Stomach (tissue), 9 donors: ENCODE data around the gene ETV6. TPM values are rescaled to one million over a fixed set of nuclear protein-coding genes. Genes with fewer than 3 reads are reported as not detected.

Source experiments
- DNase-seq, 2 donors: peaks; one replicate each; pipeline versions ENCODE4 v3.0.0 to v3.0.0-alpha.2; 2013 to 2019
- H3K27ac ChIP-seq, 5 donors: fragments of 200-600 bp in 4 of 5; sonication (generic) in 4 of 5; one replicate each; pipeline ENCODE4 v1.5.1; 2013 to 2019; ENCODE audit warnings: mild to moderate bottlenecking in 1 of 5, moderate library complexity in 1 of 5
- H3K27me3 ChIP-seq, 3 donors: fragments of 200-600 bp; sonication (generic); one replicate each; pipeline ENCODE4 v1.5.1; 2017 to 2019; ENCODE audit warnings: mixed run types in 1 of 3
- H3K36me3 ChIP-seq, 4 donors: fragments of 200-600 bp; sonication (generic); 1 replicate in 3 of 4; 2 replicates in 1 of 4; pipeline ENCODE4 v1.5.1; 2016 to 2019
- H3K4me1 ChIP-seq, 4 donors: fragments of 200-600 bp; sonication (generic); one replicate each; pipeline ENCODE4 v1.5.1; 2016 to 2019
- H3K4me3 ChIP-seq, 4 donors: fragments of 200-600 bp; sonication (generic) in 3 of 4; one replicate each; pipeline ENCODE4 v1.5.1; 2016 to 2019; ENCODE audit warnings: mild to moderate bottlenecking in 1 of 4
- H3K9me3 ChIP-seq, 4 donors: fragments of 200-600 bp; sonication (generic); one replicate each; pipeline ENCODE4 v1.5.1; 2016 to 2019
- CTCF ChIP-seq, 7 experiments: fragments of 450-650 bp in 4 of 7; fragments of 200-600 bp in 3 of 7; sonication (generic) in 3 of 7; IDR thresholded peaks; one replicate each; pipeline ENCODE4 v1.5.1; 2016 to 2019; ENCODE audit warnings: antibody characterized with exemption in 7 of 7, control low read depth in 2 of 7, mild to moderate bottlenecking in 1 of 7
- EP300 ChIP-seq: sonication (generic); formaldehyde crosslinking; IDR thresholded peaks from one replicate; pipeline ENCODE4 v1.6.1; 2017; ENCODE audit warnings: antibody characterized with exemption
- POLR2A ChIP-seq, 4 donors: fragments of 450-650 bp; IDR thresholded peaks; one replicate each; pipeline ENCODE4 v1.6.1; 2016; ENCODE audit warnings: antibody characterized with exemption in 4 of 4, control low read depth in 2 of 4, mild to moderate bottlenecking in 1 of 4, moderate library complexity in 1 of 4
- POLR2AphosphoS5 ChIP-seq, 3 donors: sonication (generic); formaldehyde crosslinking; IDR thresholded peaks; one replicate each; pipeline ENCODE4 v1.6.1; 2016; ENCODE audit warnings: antibody characterized with exemption in 3 of 3
- WGBS, 5 donors: extraction: QIAGEN DNeasy Blood & Tissue Kit in 3 of 5; methylation state at CpG; one replicate each; pipeline versions ENCODE4 v1.1.5 to v1.1.7; 2013 to 2018; 5-methylcytosine and 5-hydroxymethylcytosine counted together
- intact Hi-C: fragments of 100-400 bp; cut with DNase I; formaldehyde crosslinking; loops from one replicate; pipeline ENCODE4 v1.15.1; 2023; ENCODE audit warnings: low total_unique reads
- polyA plus RNA-seq, 3 donors: library from polyadenylated mRNA; stranded (reverse); fragments of 200-250 nt; gene quantifications; one replicate each; pipeline ENCODE4 v1.2.3, GENCODE V29; 2013
- total RNA-seq, 5 donors: library from RNA; depleted of rRNA; stranded (reverse); fragments of >200 nt; gene quantifications; one replicate each; pipeline versions ENCODE4 v1.1.0 to v1.2.3, GENCODE V29; 2014 to 2016
- donor health status: healthy with polysubstance abuse.
- donor health status: Bipolar disorder and iron deficiency.
- donor health status: healthy.

ETV6 gene
- total and polyA plus RNA-seq, 8 donors = 4.1 to 60.3 (median 13.4) TPM

DNA sequence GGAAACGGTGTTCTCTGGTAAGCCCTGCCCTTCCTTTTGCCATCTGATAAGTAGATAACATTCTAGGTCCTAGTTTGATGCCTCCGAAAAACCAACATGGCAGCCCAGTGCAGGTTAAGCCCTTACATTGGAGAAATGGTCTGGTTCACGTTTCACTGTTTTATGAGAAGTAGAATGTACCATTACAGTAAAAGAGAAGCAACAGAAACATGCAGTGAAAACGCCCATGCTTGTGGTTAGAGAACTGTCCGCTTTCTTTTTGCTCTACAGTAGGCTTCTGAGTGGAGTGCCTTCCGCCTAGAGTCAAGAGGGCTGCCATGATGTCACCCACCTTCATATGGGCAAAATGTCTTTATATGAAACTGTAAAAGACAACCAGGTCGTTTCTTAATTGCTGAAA lies 230.9 kb downstream of the ETV6 start:
- Histone ChIP-seq H3K4me3 (no peak overlapping the region), H3K27me3 (no peaks in the 10 kb centered on the region), H3K4me1 (peaks cover 57 to 99% (median 72%) of the 10 kb centered on the region in 4 donors), H3K9me3 (no peaks in the 10 kb centered on the region), H3K36me3 (peaks cover 0 to 17% (median 7%) of the 10 kb centered on the region in 4 donors), H3K27ac (no peak overlapping the region)
- 79 to 86% (median 84%) methylated on average over 7 of the region's 7 CpGs for WGBS, 5 donors
- TF ChIP-seq POLR2AphosphoS5 (IDR thresholded peaks at IDR 0.05) (no peak), CTCF (IDR thresholded peaks at IDR 0.05) (no peak), EP300 (no peak), POLR2A (IDR thresholded peaks at IDR 0.05) (no peak)
- DNase-seq = no peak
- intact Hi-C loops = no loop called here

DNA sequence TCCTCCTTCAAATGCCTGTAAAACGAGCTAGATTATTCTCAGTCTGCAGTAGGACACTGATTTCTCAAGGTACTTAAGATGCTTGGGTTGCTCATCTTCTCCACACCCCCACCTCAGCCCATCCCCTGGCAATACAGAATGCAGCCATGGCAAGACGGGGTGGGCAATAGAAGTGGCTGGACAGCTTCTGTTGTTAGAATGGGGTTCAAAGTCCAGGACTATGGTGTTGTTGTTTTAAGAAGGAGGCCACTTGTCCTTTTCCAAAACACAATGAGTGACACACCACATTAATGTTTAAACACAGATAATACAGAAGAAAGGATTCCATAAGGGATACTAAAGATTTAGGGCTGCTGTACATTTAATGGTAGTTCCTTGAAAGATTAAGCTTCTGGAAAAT lies 232.4 kb downstream of the ETV6 start:
- intact Hi-C loops = no loop called here
- Histone ChIP-seq H3K4me3 (no peak overlapping the region), H3K36me3 (peaks cover 0 to 24% (median 17%) of the 10 kb centered on the region in 4 donors), H3K4me1 (peaks cover 50 to 99% (median 70%) of the 10 kb centered on the region in 4 donors), H3K27me3 (no peaks in the 10 kb centered on the region), H3K27ac (peak overlapping the region in 4 of 5 donors; percentile 52 to 89 (median 78)), H3K9me3 (no peaks in the 10 kb centered on the region)
- WGBS, 5 donors = 47 to 76% (median 58%) methylated on average over 2 of the region's 2 CpGs
- DNase-seq = no peak
- TF ChIP-seq EP300 (no peak), POLR2A (IDR thresholded peaks at IDR 0.05) (no peak), CTCF (IDR thresholded peaks at IDR 0.05) (no peak), POLR2AphosphoS5 (IDR thresholded peaks at IDR 0.05) (no peak)

DNA sequence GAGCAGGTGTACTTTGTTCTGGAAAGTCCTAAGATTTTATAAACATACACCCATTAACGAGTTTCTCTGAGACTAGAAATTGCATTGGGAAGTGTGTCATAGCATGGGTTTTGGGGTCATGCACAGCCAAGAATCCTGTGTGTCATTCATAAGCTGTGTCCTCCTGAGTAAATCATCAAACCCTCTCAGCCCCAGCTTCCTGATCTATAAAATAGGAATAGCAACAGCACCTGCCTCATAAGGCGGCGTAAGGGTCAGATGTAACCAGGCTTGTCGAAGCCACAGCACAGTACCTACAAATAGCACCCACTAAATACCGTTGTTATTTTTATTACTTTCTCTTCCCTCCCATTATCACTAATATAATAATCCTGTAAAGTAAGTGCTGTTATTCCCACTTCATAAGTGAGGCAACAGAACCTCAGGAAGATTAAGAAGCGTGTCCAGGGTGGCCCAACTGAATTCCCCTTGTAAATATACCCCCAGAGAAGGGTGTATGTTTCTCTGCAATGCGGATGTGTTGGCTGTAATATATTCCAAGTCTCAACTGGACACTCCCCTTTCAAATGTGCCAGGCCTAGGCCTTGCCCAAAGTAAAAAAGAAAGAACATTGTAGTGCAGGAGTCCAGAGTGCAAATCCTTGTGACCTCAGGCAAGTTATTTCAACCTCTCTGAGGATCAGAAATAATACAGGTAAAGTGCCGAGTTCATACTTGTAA lies 233.0 kb downstream of the ETV6 start:
- H3K27ac ChIP-seq = peak overlapping the region; percentile 37 to 89 (median 69)

DNA sequence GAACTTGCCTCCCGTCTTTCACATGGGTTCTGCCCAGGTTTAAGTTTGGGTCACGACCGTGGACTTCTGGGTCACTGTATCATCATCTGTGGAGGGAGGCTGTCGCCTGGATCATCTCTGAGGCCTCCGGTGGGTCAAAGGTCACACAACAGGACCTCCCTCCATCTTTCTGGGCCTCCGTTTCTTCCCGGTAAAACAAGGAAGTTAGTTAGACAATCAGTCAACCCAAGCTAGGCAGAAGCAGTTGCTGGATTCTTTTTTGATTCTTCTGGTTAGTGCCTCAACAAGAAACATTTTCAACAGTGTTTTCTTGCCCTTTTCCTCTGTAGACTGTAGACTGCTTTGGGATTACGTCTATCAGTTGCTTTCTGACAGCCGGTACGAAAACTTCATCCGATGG lies 234.6 kb downstream of the ETV6 start:
- Histone ChIP-seq H3K27me3 (no peaks in the 10 kb centered on the region), H3K4me3 (no peak overlapping the region), H3K4me1 (peaks cover 31 to 80% (median 50%) of the 10 kb centered on the region in 4 donors), H3K9me3 (no peaks in the 10 kb centered on the region), H3K27ac (peak overlapping the region; percentile 53 to 89 (median 69)), H3K36me3 (peaks cover 0 to 44% (median 39%) of the 10 kb centered on the region in 4 donors)
- TF ChIP-seq POLR2AphosphoS5 (IDR thresholded peaks at IDR 0.05) (no peak), CTCF (IDR thresholded peaks at IDR 0.05) (no peak), POLR2A (IDR thresholded peaks at IDR 0.05) (no peak), EP300 (no peak)
- intact Hi-C loops = no loop called here
- no peak for DNase-seq
- 83 to 90% (median 88%) methylated on average over 11 of the region's 11 CpGs for WGBS, 5 donors

More for the DNA sequence above, 233.0 kb downstream of the ETV6 start:
- Histone ChIP-seq H3K9me3 (no peaks in the 10 kb centered on the region), H3K27me3 (no peaks in the 10 kb centered on the region), H3K4me3 (no peak overlapping the region), H3K4me1 (peaks cover 46 to 97% (median 65%) of the 10 kb centered on the region in 4 donors), H3K36me3 (peaks cover 0 to 27% (median 23%) of the 10 kb centered on the region in 4 donors)
- no peak for DNase-seq
- intact Hi-C loops = no loop called here
- TF ChIP-seq POLR2AphosphoS5 (IDR thresholded peaks at IDR 0.05) = no peak
- no peak for TF ChIP-seq CTCF (IDR thresholded peaks at IDR 0.05)
- no peak for TF ChIP-seq EP300
- TF ChIP-seq POLR2A (IDR thresholded peaks at IDR 0.05) = no peak
- WGBS, 5 donors = 62 to 72% (median 63%) methylated on average over 8 of the region's 8 CpGs
